WERI-Rb-1 (cell line): Measurements from ENCODE around the gene CELSR1.

Source experiments
- DNase-seq: peaks from one replicate; pipeline ENCODE4 v3.0.0-alpha.2; 2020
- H3K27ac ChIP-seq: fragments of 250-450 bp; sonication (Bioruptor Pico); 2 replicates; pipeline ENCODE4 v1.5.1; 2020; ENCODE audit warnings: mild to moderate bottlenecking, moderate library complexity
- H3K27me3 ChIP-seq: fragments of 250-450 bp; sonication (Bioruptor Pico); 2 replicates; pipeline ENCODE4 v1.5.1; 2021; ENCODE audit warnings: mild to moderate bottlenecking, low read depth, moderate library complexity; ENCODE audit not compliant: insufficient read depth, severe bottlenecking
- H3K36me3 ChIP-seq: fragments of 250-450 bp; sonication (Bioruptor Pico); 2 replicates; pipeline ENCODE4 v1.5.1; 2020; ENCODE audit warnings: mild to moderate bottlenecking, moderate library complexity
- H3K4me3 ChIP-seq: 2 replicates; pipeline ENCODE4 v1.5.1; 2011; ENCODE audit warnings: low read depth, mild to moderate bottlenecking, control low read depth, low read length
- H3K9me3 ChIP-seq: fragments of 250-450 bp; sonication (Bioruptor Pico); 2 replicates; pipeline ENCODE4 v1.5.1; 2021; ENCODE audit warnings: mild to moderate bottlenecking, moderate library complexity; ENCODE audit not compliant: severe bottlenecking
- CTCF ChIP-seq: IDR thresholded peaks from 2 replicates; pipeline ENCODE4 v1.5.1; 2011; ENCODE audit warnings: low read depth, mild to moderate bottlenecking, control low read depth, inconsistent platforms, low read length

Gene CELSR1

GRCh38 chr22:46469711-46470110 is 67.7 kb downstream of the CELSR1 start:
- DNase-seq, result no peak
- Histone ChIP-seq H3K9me3 (no peaks in the 10 kb centered on the region), H3K36me3 (no peaks in the 10 kb centered on the region), H3K27ac (no peak overlapping the region), H3K27me3 (no peaks in the 10 kb centered on the region), H3K4me3 (no peak overlapping the region)
- no peak for TF ChIP-seq CTCF

- no peaks in the 10 kb centered on the region for H3K36me3 ChIP-seq
- no peak for DNase-seq
- TF ChIP-seq CTCF, result no peak
- H3K9me3 ChIP-seq, result no peaks in the 10 kb centered on the region
- no peak overlapping the region for H3K4me3 ChIP-seq
- no peaks in the 10 kb centered on the region for H3K27me3 ChIP-seq
- H3K27ac ChIP-seq, result no peak overlapping the region
Observed at GRCh38 chr22:46467006-46467405, 70.4 kb downstream of the CELSR1 start.

- no peak for DNase-seq
- H3K27ac ChIP-seq, result no peak overlapping the region
- TF ChIP-seq CTCF, result no peak
- H3K36me3 ChIP-seq, result no peaks in the 10 kb centered on the region
- H3K4me3 ChIP-seq, result no peak overlapping the region
- no peaks in the 10 kb centered on the region for H3K27me3 ChIP-seq
- no peaks in the 10 kb centered on the region for H3K9me3 ChIP-seq
Observed at GRCh38 chr22:46466255-46466676, 71.2 kb downstream of the CELSR1 start.

GRCh38 chr22:46465793-46466192 is 71.6 kb downstream of the CELSR1 start:
- Histone ChIP-seq H3K4me3 (no peak overlapping the region), H3K36me3 (no peaks in the 10 kb centered on the region), H3K27me3 (no peaks in the 10 kb centered on the region), H3K27ac (no peak overlapping the region), H3K9me3 (no peaks in the 10 kb centered on the region)
- TF ChIP-seq CTCF, result no peak
- DNase-seq, result no peak

GRCh38 chr22:46465345-46465720 is 72.1 kb downstream of the CELSR1 start:
- Histone ChIP-seq H3K27ac (no peak overlapping the region), H3K27me3 (no peaks in the 10 kb centered on the region)
- no peak for TF ChIP-seq CTCF

GRCh38 chr22:46464701-46465344 is 72.6 kb downstream of the CELSR1 start:
- no peaks in the 10 kb centered on the region for H3K9me3 ChIP-seq
- H3K36me3 ChIP-seq, result no peaks in the 10 kb centered on the region
- H3K27me3 ChIP-seq, result no peaks in the 10 kb centered on the region
- H3K4me3 ChIP-seq, result no peak overlapping the region
- no peak for DNase-seq
- TF ChIP-seq CTCF, result no peak
- H3K27ac ChIP-seq, result no peak overlapping the region

More at GRCh38 chr22:46465345-46465720, 72.1 kb downstream of the CELSR1 start:
- no peaks in the 10 kb centered on the region for H3K36me3 ChIP-seq
- no peak for DNase-seq
- H3K9me3 ChIP-seq, result no peaks in the 10 kb centered on the region
- no peak overlapping the region for H3K4me3 ChIP-seq
